ENCODE data around the gene LRFN2. TPM values are rescaled to one million over a fixed set of nuclear protein-coding genes. Genes with fewer than 3 reads are reported as not detected.

The LRFN2 gene
- total and polyA plus RNA-seq, 2 of the 8 experiments (the other 6 are each of a cell fraction or from before 2014, with no cell fraction given): 2.3 TPM

GRCh38 chr6:40524797-40525585 is 62.2 kb downstream of the LRFN2 start (continued):
- no peak for TF ChIP-seq CHD7 (IDR thresholded peaks at IDR 0.05; ENCODE audit: insufficient replicate concordance, low read length)
- TF ChIP-seq KDM1A (IDR thresholded peaks at IDR 0.05; ENCODE audit: borderline replicate concordance, low read length): peak; percentile 98
- no peak for TF ChIP-seq CEBPB (IDR thresholded peaks at IDR 0.05; ENCODE audit: low read depth, low read length)
- no peak for TF ChIP-seq ZNF274 (IDR thresholded peaks at IDR 0.05; ENCODE audit: borderline replicate concordance, extremely low read depth, low read length)
- TF ChIP-seq ATF3 (IDR thresholded peaks at IDR 0.05; ENCODE audit: insufficient read depth, low read depth, low read length): no peak
- no peak for TF ChIP-seq FOSL1 (IDR thresholded peaks at IDR 0.05; ENCODE audit: insufficient read depth, low read depth, low read length)

All from H1 (cell line).